K562 (cell line): ENCODE measurements around the gene FAM53B. TPM values are rescaled to one million over a fixed set of nuclear protein-coding genes. Genes with fewer than 3 reads are reported as not detected.

Source experiments
- ATAC-seq: fragments of 200-7000 bp; cut with Tn5 transposase; 3 replicates; pipeline ENCODE4 v1.9.1; 2020; ENCODE audit warnings: moderate library complexity
- BruUV-seq: library from RNA; stranded (reverse); fragments of 400-500 nt; replicated peaks from 2 replicates; lab custom pipeline; 2021; lab: Mats Ljungman, UMichigan
- CTCF ChIA-PET: fragments of 300-600 bp; formaldehyde crosslinking; extraction: SDS; loops from one replicate; lab custom pipeline; 2021; ENCODE audit warnings: low intra/inter-chr PET ratio; lab: Yijun Ruan, JAX
- POLR2A ChIA-PET: fragments of 300-600, 350-650 bp; sonication (Branson Sonifier 250); formaldehyde crosslinking; extraction: SDS; loops from one replicate; lab custom pipeline; 2021; ENCODE audit warnings: antibody characterized with exemption, inconsistent platforms; lab: Yijun Ruan, JAX
- DNase-seq, 4 experiments: peaks; one replicate each; pipeline versions ENCODE4 v3.0.0 to v3.0.0-alpha.2; 2011 to 2018; ENCODE audit warnings: low spot score in 3 of 4, mixed read lengths in 3 of 4; ENCODE audit errors: extremely low read depth in 1 of 4
- FAIRE-seq: peaks from 2 replicates; lab custom pipeline; 2011; peaks lifted over from hg19 to GRCh38; lab: Jason Lieb, UNC
- H2AFZ ChIP-seq: 2 replicates; pipeline ENCODE4 v1.6.0; 2011; ENCODE audit warnings: low read depth, low read length, control low read depth, inconsistent platforms
- H3K27ac ChIP-seq: fragments of 200-600 bp; 3 replicates; pipeline ENCODE4 v1.8.0; 2011; ENCODE audit warnings: low read depth, mild to moderate bottlenecking, control low read depth, inconsistent platforms, low read length, moderate library complexity, mixed read lengths; ENCODE audit errors: extremely low read depth
- H3K27me3 ChIP-seq, 2 experiments: fragments of 300-600 bp in 1 of 2; 2 replicates in 1 of 2; 3 replicates in 1 of 2; pipeline versions ENCODE4 v1.6.0 to v1.8.0; 2011; ENCODE audit warnings: inconsistent platforms in 2 of 2, low read length in 2 of 2, mild to moderate bottlenecking in 1 of 2, mixed read lengths in 1 of 2, moderate library complexity in 1 of 2; ENCODE audit not compliant: control insufficient read depth in 2 of 2, insufficient read depth in 2 of 2
- H3K36me3 ChIP-seq: fragments of 300-600 bp; 3 replicates; pipeline ENCODE4 v1.8.0; 2011; ENCODE audit warnings: mild to moderate bottlenecking, low read length, inconsistent platforms; ENCODE audit not compliant: control insufficient read depth, insufficient read depth
- H3K4me1 ChIP-seq, 2 experiments: fragments of 200-600 bp in 1 of 2; replicated peaks in 1 of 2; 2 replicates in 1 of 2; 3 replicates in 1 of 2; pipeline versions ENCODE4 v1.5.1 to v1.8.0; 2011; ENCODE audit warnings: inconsistent platforms in 2 of 2, low read length in 2 of 2, mild to moderate bottlenecking in 1 of 2, mixed read lengths in 1 of 2, moderate library complexity in 1 of 2; ENCODE audit not compliant: control insufficient read depth in 2 of 2, insufficient read depth in 2 of 2
- H3K4me2 ChIP-seq: 2 replicates; pipeline ENCODE4 v1.6.1; 2011; ENCODE audit warnings: low read length, control low read depth, inconsistent platforms, mixed read lengths; ENCODE audit not compliant: insufficient read depth
- H3K4me3 ChIP-seq: fragments of 200-600 bp; sonication (generic), shearing (Covaris generic); 2 replicates; pipeline ENCODE4 v1.5.1; 2016; ENCODE audit warnings: control low read depth, inconsistent platforms
- H3K79me2 ChIP-seq: fragments of 200-600 bp; 3 replicates; pipeline ENCODE4 v1.8.0; 2011; ENCODE audit warnings: low read length, inconsistent platforms; ENCODE audit not compliant: control insufficient read depth, insufficient read depth
- H3K9ac ChIP-seq, 2 experiments: 2 replicates each; pipeline versions ENCODE4 v1.6.0 to v1.6.1; 2011; ENCODE audit warnings: low read depth in 2 of 2, low read length in 2 of 2, control low read depth in 1 of 2, inconsistent platforms in 1 of 2, mild to moderate bottlenecking in 1 of 2, mixed read lengths in 1 of 2; ENCODE audit not compliant: insufficient read depth in 1 of 2
- H3K9me1 ChIP-seq: one replicate; pipeline ENCODE4 v1.6.0; 2011; ENCODE audit warnings: inconsistent platforms, mild to moderate bottlenecking, low read length, moderate library complexity; ENCODE audit not compliant: control insufficient read depth, insufficient read depth
- H3K9me3 ChIP-seq: replicated peaks from 2 replicates; pipeline ENCODE4 v1.5.1; 2011; ENCODE audit warnings: low read depth, low read length, inconsistent platforms; ENCODE audit not compliant: control insufficient read depth, insufficient read depth
- H4K20me1 ChIP-seq: replicated peaks from 2 replicates; pipeline ENCODE4 v1.6.1; 2011; ENCODE audit warnings: low read length, inconsistent platforms, mixed read lengths; ENCODE audit not compliant: control insufficient read depth, insufficient read depth
- BRCA1 ChIP-seq, 2 experiments: fragments of 450-650 bp in 1 of 2; sonication (generic) in 1 of 2; formaldehyde crosslinking in 1 of 2; IDR thresholded peaks; 2 replicates each; pipeline versions ENCODE4 v1.5.0 to v1.6.1; 2017 to 2020; ENCODE audit warnings: mild to moderate bottlenecking in 1 of 2, missing genetic modification reagents in 1 of 2
- E2F3 ChIP-seq: fragments of 250-450 bp; sonication (Bioruptor Pico); IDR thresholded peaks from 2 replicates; pipeline ENCODE4 v1.4.0; 2020; ENCODE audit warnings: mild to moderate bottlenecking
- EGR1 ChIP-seq: fragments of 450-650 bp; conservative IDR thresholded peaks from 2 replicates; pipeline ENCODE4 v1.6.1; 2017; ENCODE audit warnings: mild to moderate bottlenecking
- HDAC6 ChIP-seq: IDR thresholded peaks from 2 replicates; pipeline ENCODE4 v1.6.1; 2012; ENCODE audit warnings: low read depth, mild to moderate bottlenecking, control low read depth, inconsistent platforms, low read length, moderate library complexity
- HMG20B ChIP-seq: fragments of 250-450 bp; sonication (Bioruptor Pico); IDR thresholded peaks from 2 replicates; pipeline ENCODE4 v1.5.0; 2021; ENCODE audit warnings: mild to moderate bottlenecking
- KDM1A ChIP-seq, 2 experiments: fragments of 450-650 bp; IDR thresholded peaks; 2 replicates each; pipeline ENCODE4 v1.6.1; 2016; ENCODE audit warnings: mild to moderate bottlenecking in 2 of 2
- MAZ ChIP-seq, 2 experiments: fragments of 450-650 bp in 1 of 2; sonication (generic) in 1 of 2; formaldehyde crosslinking; IDR thresholded peaks in 1 of 2; conservative IDR thresholded peaks in 1 of 2; 2 replicates each; pipeline versions ENCODE4 v1.4.0 to v1.5.0; 2020; ENCODE audit warnings: mild to moderate bottlenecking in 1 of 2, missing genetic modification reagents in 1 of 2
- MCM3 ChIP-seq: fragments of 450-650 bp; IDR thresholded peaks from 2 replicates; pipeline ENCODE4 v1.6.1; 2016
- NFIX ChIP-seq: fragments of 250-450 bp; sonication (Bioruptor Pico); IDR thresholded peaks from 2 replicates; pipeline ENCODE4 v1.4.0; 2020; ENCODE audit warnings: low read depth, mild to moderate bottlenecking, moderate library complexity
- PHF21A ChIP-seq: fragments of 450-650 bp; IDR thresholded peaks from 2 replicates; pipeline ENCODE4 v1.6.1; 2017; ENCODE audit warnings: low read depth, borderline replicate concordance
- SMARCA5 ChIP-seq: fragments of 450-650 bp; IDR thresholded peaks from 2 replicates; pipeline ENCODE4 v1.6.1; 2016
- WGBS: fragments of 100-300 bp; shearing (Covaris generic); methylation state at CpG from one replicate; pipeline ENCODE4 v1.1.6; 2016; ENCODE audit warnings: low coverage, mixed read lengths; ENCODE audit not compliant: insufficient coverage; ENCODE audit errors: missing lambda C conversion rate; 5-methylcytosine and 5-hydroxymethylcytosine counted together
- in situ Hi-C: fragments of 300-500 bp; cut with MboI; formaldehyde crosslinking; loops from 4 replicates; pipeline ENCODE4 v1.15.0; 2018; ENCODE audit warnings: inconsistent platforms, mixed read lengths
- intact Hi-C: fragments of 100-400 bp; cut with micrococcal nuclease; formaldehyde crosslinking; loops from 2 replicates; pipeline ENCODE4 v1.14.2; 2022
- polyA plus RNA-seq, 8 experiments: library from polyadenylated mRNA; depleted of rRNA in 4 of 8; stranded (reverse) in 5 of 8; unstranded in 3 of 8; fragments of >200 nt; fragmentation: Nextera tagmentation in 2 of 8; fragmentation: Illumina TruSeq in 1 of 8; extraction: Ambion mirVana in 2 of 8; extraction: Trizol in 1 of 8; gene quantifications; 2 replicates each; pipeline versions ENCODE4 v1.2.1 to v1.2.3, GENCODE V29; 2011 to 2014; ENCODE audit warnings: inconsistent platforms in 1 of 8, missing spikeins in 1 of 8
- total RNA-seq, 7 experiments: library from RNA; depleted of rRNA in 6 of 7; stranded (reverse); fragments of >200 nt in 6 of 7; fragmentation: Illumina TruSeq in 2 of 7; extraction: Trizol in 2 of 7; gene quantifications; 2 replicates each; pipeline versions ENCODE4 v1.2.1 to v1.2.3, GENCODE V29; 2011 to 2021; ENCODE audit warnings: low replicate concordance in 1 of 7
- TF ChIP-seq, protein P1 (sequence below): sonication (generic); formaldehyde crosslinking; IDR thresholded peaks from 2 replicates; pipeline ENCODE4 v1.8.1; 2023; ENCODE audit warnings: missing genetic modification reagents, mild to moderate bottlenecking, borderline replicate concordance

Gene FAM53B
- total and polyA plus RNA-seq, 9 of the 15 experiments (the other 6 are each of a cell fraction or from before 2014, with no cell fraction given), result 0.03 to 16.5 (median 5.0) TPM

DNA sequence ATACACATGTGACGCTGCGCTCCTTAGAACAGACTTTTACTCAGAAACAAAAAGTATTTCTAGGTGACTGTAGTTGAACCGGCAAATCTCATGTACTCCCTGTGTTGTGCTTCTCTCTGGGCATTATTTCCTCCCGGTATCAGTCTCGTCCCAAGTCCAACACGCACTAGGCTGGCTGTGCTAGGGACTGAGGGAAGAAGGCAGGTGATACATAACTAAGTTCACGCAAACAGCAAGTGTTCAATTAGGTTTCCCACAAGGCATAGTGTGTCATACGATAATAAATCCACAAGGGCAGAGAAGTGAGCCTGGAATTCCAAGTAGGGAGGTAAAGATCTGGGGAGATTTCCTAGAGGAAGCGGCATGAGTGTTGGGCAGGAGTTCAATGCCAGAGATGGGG lies 20.4 kb downstream of the FAM53B start (continued):
- TF ChIP-seq, protein P1, sequence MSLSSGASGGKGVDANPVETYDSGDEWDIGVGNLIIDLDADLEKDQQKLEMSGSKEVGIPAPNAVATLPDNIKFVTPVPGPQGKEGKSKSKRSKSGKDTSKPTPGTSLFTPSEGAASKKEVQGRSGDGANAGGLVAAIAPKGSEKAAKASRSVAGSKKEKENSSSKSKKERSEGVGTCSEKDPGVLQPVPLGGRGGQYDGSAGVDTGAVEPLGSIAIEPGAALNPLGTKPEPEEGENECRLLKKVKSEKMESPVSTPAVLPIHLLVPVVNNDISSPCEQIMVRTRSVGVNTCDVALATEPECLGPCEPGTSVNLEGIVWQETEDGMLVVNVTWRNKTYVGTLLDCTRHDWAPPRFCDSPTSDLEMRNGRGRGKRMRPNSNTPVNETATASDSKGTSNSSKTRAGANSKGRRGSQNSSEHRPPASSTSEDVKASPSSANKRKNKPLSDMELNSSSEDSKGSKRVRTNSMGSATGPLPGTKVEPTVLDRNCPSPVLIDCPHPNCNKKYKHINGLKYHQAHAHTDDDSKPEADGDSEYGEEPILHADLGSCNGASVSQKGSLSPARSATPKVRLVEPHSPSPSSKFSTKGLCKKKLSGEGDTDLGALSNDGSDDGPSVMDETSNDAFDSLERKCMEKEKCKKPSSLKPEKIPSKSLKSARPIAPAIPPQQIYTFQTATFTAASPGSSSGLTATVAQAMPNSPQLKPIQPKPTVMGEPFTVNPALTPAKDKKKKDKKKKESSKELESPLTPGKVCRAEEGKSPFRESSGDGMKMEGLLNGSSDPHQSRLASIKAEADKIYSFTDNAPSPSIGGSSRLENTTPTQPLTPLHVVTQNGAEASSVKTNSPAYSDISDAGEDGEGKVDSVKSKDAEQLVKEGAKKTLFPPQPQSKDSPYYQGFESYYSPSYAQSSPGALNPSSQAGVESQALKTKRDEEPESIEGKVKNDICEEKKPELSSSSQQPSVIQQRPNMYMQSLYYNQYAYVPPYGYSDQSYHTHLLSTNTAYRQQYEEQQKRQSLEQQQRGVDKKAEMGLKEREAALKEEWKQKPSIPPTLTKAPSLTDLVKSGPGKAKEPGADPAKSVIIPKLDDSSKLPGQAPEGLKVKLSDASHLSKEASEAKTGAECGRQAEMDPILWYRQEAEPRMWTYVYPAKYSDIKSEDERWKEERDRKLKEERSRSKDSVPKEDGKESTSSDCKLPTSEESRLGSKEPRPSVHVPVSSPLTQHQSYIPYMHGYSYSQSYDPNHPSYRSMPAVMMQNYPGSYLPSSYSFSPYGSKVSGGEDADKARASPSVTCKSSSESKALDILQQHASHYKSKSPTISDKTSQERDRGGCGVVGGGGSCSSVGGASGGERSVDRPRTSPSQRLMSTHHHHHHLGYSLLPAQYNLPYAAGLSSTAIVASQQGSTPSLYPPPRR, result no peak

GRCh38 chr10:124722798-124723783 lies 21.1 kb downstream of the FAM53B start:
- intact Hi-C loops, result no loop called here
- ATAC-seq (peak; percentile 42), FAIRE-seq (no peak), DNase-seq (peak in 2 of 4 experiments; percentile 26 to 37)
- Histone ChIP-seq H3K4me3 (no peak overlapping the region), H3K79me2 (peaks cover 26% of the 10 kb centered on the region), H3K27ac (no peak overlapping the region), H2AFZ (no peak overlapping the region), H3K9me1 (no peaks in the 10 kb centered on the region), H3K9ac (peak overlapping the region in 1 of 2 experiments; percentile 55; a peak in 1 of 4 replicates), H4K20me1 (0 out of 2 replicates have a peak, but pooled peaks cover 8% of the 10 kb centered on the region), H3K9me3 (no peaks in the 10 kb centered on the region), H3K36me3 (peaks cover 26% of the 10 kb centered on the region; the same call in 2 of the 3 replicates), H3K4me2 (no peak overlapping the region), H3K27me3 (no peaks in the 10 kb centered on the region), H3K4me1 (peaks cover 21 to 29% of the 10 kb centered on the region in 2 experiments)
- in situ Hi-C loops, result no loop called here
- BruUV-seq, result no TSS peak
- CTCF ChIA-PET, result no interaction called here
- 67% methylated on average over 8 of the region's 8 CpGs for WGBS
- POLR2A ChIA-PET, result interaction anchor here (0.6 to 1.0 kb wide), 2 partner anchors 10 to 123 kb away, joined by 3 read pairs; no protein-coding TSS in a partner anchor
- TF ChIP-seq PHF21A (no peak), HMG20B (CRISPR knock-in tag) (no peak), EGR1 (0 out of 2 replicates have a peak, but pooled peaks have one; percentile 8), KDM1A (IDR thresholded peaks at IDR 0.05) (0 out of 4 replicates have a peak, but pooled peaks of 1 of the 2 experiments have one; percentile 9), BRCA1 (IDR thresholded peaks at IDR 0.05) (no peak), BRCA1 (CRISPR knock-in tag; IDR thresholded peaks at IDR 0.05) (no peak), HDAC6 (no peak), NFIX (CRISPR knock-in tag) (no peak), MCM3 (no peak), SMARCA5 (peak; percentile 65; the same call in 1 of the 2 replicates), MAZ (CRISPR knock-in tag; conservative IDR thresholded peaks at IDR 0.05 in 1 of 2, IDR thresholded peaks at IDR 0.05 in 1 of 2) (no peak), E2F3 (CRISPR knock-in tag) (no peak)
